Measurements from ENCODE around the gene OMP. TPM values are rescaled to one million over a fixed set of nuclear protein-coding genes. Genes with fewer than 3 reads are reported as not detected.

The OMP gene
- total and polyA plus RNA-seq, 8 donors = 0.61 to 0.78 (median 0.69) TPM; not detected in 5

- Histone ChIP-seq H3K27ac (no peak overlapping the region), H3K4me3 (no peak overlapping the region), H3K9me3 (no peaks in the 10 kb centered on the region), H3K27me3 (no peaks in the 10 kb centered on the region), H3K36me3 (no peaks in the 10 kb centered on the region), H3K4me1 (peaks cover 0 to 38% (median 28%) of the 10 kb centered on the region in 3 donors)
- peak in 2 of 4 donors; percentile 5 to 22 for ATAC-seq
- 89 to 90% methylated on average over 25 of the region's 25 CpGs for WGBS, 2 donors
- no peak for TF ChIP-seq CTCF (IDR thresholded peaks at IDR 0.05)
- no peak for FAIRE-seq
- intact Hi-C loops (cut with DNase I) = loop anchor here in 1 of 3 donors (5.0 kb wide), 1 partner anchor 32 kb away; no protein-coding TSS in a partner anchor
- DNase-seq = peak in 4 of 6 donors; percentile 12 to 58 (median 40)
Observed at GRCh38 chr11:77084581-77085191, 18.0 kb upstream of the OMP start.

GRCh38 chr11:77085652-77086051, 17.0 kb upstream of the OMP start:
- no peaks in the 10 kb centered on the region for H3K36me3 ChIP-seq
- H3K4me3 ChIP-seq = no peak overlapping the region
- TF ChIP-seq CTCF (IDR thresholded peaks at IDR 0.05) = no peak
- H3K9me3 ChIP-seq = no peaks in the 10 kb centered on the region
- FAIRE-seq (no peak), DNase-seq (peak in 4 of 6 donors; percentile 1 to 48 (median 27)), ATAC-seq (no peak)
- H3K27ac ChIP-seq = no peak overlapping the region
- 92 to 99% methylated on average over 6 of the region's 6 CpGs for WGBS, 2 donors
- no peaks in the 10 kb centered on the region for H3K27me3 ChIP-seq
- H3K4me1 ChIP-seq = peaks cover 0 to 38% (median 28%) of the 10 kb centered on the region in 3 donors
- intact Hi-C loops (cut with DNase I) = loop anchor here in 1 of 3 donors (5.0 kb wide), 1 partner anchor 33 kb away; no protein-coding TSS in a partner anchor

GRCh38 chr11:77086521-77087472, 15.8 kb upstream of the OMP start:
- FAIRE-seq (no peak), DNase-seq (peak; percentile 52 to 74 (median 70)), ATAC-seq (peak; percentile 67 to 71 (median 70))
- TF ChIP-seq CTCF (IDR thresholded peaks at IDR 0.05) = no peak
- Histone ChIP-seq H3K9me3 (no peaks in the 10 kb centered on the region), H3K4me3 (no peak overlapping the region), H3K36me3 (no peaks in the 10 kb centered on the region), H3K27me3 (no peaks in the 10 kb centered on the region), H3K27ac (peak overlapping the region in 1 of 4 donors; percentile 19), H3K4me1 (peaks cover 0 to 38% (median 28%) of the 10 kb centered on the region in 3 donors)
- intact Hi-C loops (cut with DNase I) = loop anchor here in 1 of 3 donors (5.0 kb wide), 1 partner anchor 34 kb away; no protein-coding TSS in a partner anchor
- 66 to 70% methylated on average over 23 of the region's 23 CpGs for WGBS, 2 donors

GRCh38 chr11:77087723-77088225, 14.9 kb upstream of the OMP start:
- TF ChIP-seq CTCF (IDR thresholded peaks at IDR 0.05) = no peak
- H3K27ac ChIP-seq = no peak overlapping the region
- intact Hi-C loops (cut with DNase I) = loop anchor here in 1 of 3 donors (5.0 kb wide), 1 partner anchor 35 kb away; no protein-coding TSS in a partner anchor
- H3K4me3 ChIP-seq = no peak overlapping the region
- DNase-seq (peak in 3 of 6 donors; percentile 26 to 60 (median 46)), FAIRE-seq (no peak), ATAC-seq (no peak)
- H3K27me3 ChIP-seq = no peaks in the 10 kb centered on the region
- peaks cover 0 to 38% (median 28%) of the 10 kb centered on the region in 3 donors for H3K4me1 ChIP-seq
- 94 to 96% methylated on average over 9 of the region's 9 CpGs for WGBS, 2 donors
- no peaks in the 10 kb centered on the region for H3K9me3 ChIP-seq
- no peaks in the 10 kb centered on the region for H3K36me3 ChIP-seq
